ENCODE data around the gene LRRC8E.
"Not testable (repeated sequence)": the region's sequence is repeated elsewhere in the genome, so short reads cannot be mapped to it uniquely, and the experiment has no call there.

LRRC8E gene

DNA sequence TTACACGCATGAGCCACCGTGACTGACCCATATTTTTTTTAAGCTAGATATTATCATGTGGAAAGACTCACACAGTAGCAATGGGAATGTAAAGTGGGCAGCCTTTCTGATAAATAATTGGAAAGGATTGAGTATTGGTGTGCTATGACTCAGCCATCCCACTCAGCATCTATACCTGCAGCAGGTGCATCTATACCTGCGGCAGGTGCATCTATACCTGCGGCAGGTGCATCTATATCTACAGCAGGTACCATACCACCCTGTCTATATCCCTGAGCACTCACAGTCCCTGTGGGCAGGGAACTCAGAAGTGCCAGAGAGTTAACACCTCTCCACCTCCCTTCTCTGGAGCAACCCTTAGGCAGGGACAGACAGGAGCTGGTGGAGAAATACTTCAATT lies 5.2 kb upstream of the LRRC8E start:
- no peak overlapping the region for H3K4me3 ChIP-seq (ENCODE audit: low read depth, low read length)
- TF ChIP-seq, protein P1, sequence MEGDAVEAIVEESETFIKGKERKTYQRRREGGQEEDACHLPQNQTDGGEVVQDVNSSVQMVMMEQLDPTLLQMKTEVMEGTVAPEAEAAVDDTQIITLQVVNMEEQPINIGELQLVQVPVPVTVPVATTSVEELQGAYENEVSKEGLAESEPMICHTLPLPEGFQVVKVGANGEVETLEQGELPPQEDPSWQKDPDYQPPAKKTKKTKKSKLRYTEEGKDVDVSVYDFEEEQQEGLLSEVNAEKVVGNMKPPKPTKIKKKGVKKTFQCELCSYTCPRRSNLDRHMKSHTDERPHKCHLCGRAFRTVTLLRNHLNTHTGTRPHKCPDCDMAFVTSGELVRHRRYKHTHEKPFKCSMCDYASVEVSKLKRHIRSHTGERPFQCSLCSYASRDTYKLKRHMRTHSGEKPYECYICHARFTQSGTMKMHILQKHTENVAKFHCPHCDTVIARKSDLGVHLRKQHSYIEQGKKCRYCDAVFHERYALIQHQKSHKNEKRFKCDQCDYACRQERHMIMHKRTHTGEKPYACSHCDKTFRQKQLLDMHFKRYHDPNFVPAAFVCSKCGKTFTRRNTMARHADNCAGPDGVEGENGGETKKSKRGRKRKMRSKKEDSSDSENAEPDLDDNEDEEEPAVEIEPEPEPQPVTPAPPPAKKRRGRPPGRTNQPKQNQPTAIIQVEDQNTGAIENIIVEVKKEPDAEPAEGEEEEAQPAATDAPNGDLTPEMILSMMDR (IDR thresholded peaks at IDR 0.05; ENCODE audit: borderline replicate concordance, insufficient read depth, low read depth, low read length): no peak

- TF ChIP-seq, protein P1 (IDR thresholded peaks at IDR 0.05; ENCODE audit: borderline replicate concordance, insufficient read depth, low read depth, low read length): no peak
- H3K4me3 ChIP-seq (ENCODE audit: low read depth, low read length): no peak overlapping the region
Measured at GRCh38 chr19:7883796-7884570, 4.3 kb upstream of the LRRC8E start.

DNA sequence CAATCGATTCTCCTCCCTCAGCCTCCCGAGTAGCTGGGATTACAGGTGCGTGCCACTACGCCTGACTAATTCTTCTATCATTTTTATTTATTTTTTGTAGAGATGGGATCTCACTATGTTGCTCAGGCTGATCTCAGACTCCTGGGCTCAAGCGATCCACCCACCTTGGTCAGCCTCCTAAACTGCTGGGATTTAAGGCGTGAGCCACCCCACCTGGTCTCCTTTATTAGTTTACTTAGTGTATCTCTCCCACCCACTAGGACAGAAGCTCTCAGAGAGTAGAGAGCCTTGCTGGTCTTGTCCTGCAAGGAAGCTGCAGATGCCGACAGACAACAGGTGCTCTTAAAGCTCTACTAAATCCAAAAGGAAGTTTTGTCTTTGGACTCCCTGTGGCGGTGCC lies 2.5 kb upstream of the LRRC8E start:
- H3K4me3 ChIP-seq (ENCODE audit: low read depth, low read length): no peak overlapping the region
- TF ChIP-seq, protein P1 (IDR thresholded peaks at IDR 0.05; ENCODE audit: borderline replicate concordance, insufficient read depth, low read depth, low read length): no peak

DNA sequence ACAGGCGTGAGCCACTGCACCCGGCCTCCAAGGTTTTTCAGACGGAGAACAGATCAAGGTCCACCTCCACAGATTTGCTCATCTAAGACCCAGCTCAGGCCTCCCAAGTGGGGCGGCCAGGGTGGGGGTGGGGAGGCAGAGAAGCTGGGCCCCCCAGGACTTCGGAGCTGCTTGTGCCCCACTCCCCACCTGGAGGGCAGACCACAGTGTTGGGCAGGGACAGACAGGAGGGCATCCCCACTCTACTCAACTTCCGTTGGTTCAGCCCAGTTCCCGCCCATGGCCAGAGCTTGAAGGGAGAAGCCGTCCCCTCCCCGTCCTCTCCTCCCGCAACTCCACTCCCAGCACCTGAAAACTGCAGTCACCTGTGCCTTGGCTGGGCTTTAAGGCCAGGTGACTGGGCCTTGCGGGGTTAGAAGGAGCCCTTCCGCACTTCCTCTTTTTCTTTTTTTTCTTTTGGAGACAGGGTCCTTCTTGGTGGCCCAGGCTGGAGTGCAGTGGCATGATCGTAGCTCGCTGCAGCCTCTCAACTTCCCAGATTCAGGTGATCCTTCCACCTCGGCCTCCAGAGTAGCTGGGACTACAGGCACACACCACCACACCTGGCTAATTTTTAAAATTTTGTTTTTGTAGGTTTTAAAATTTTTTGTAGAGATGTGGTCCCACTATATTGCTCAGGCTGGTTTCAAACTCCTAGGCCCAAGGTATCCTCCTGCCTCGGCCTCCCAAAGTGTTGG lies 734 bp upstream of the LRRC8E start:
- TF ChIP-seq, protein P1 (IDR thresholded peaks at IDR 0.05; ENCODE audit: borderline replicate concordance, insufficient read depth, low read depth, low read length): no peak
- H3K4me3 ChIP-seq (ENCODE audit: low read depth, low read length): no peak overlapping the region

DNA sequence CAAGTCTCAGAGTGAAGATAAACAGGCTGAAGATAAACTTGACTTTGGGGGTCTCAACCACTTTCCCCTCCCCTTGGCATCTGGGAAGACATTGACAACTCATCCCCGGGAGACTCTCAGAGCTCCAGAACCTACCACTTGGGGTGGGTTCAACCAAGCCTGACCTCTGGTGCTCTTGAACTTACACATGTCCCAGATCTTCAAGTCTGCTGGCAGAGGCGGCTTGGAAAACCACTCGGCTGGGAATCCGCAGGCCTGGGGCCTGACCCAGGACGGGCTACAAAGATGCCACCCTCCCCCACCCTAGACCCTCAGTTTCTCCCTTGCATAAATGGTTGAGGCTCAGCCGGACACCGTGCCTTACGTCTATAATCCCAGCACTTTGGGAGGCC lies 512 bp downstream of the LRRC8E start:
- no peak overlapping the region for H3K4me3 ChIP-seq (ENCODE audit: low read depth, low read length)
- TF ChIP-seq, protein P1 (IDR thresholded peaks at IDR 0.05; ENCODE audit: borderline replicate concordance, insufficient read depth, low read depth, low read length): no peak

- not testable (repeated sequence) for H3K4me3 ChIP-seq (ENCODE audit: low read depth, low read length)
Measured at GRCh38 chr19:7893362-7894101, 5.2 kb downstream of the LRRC8E start.

DNA sequence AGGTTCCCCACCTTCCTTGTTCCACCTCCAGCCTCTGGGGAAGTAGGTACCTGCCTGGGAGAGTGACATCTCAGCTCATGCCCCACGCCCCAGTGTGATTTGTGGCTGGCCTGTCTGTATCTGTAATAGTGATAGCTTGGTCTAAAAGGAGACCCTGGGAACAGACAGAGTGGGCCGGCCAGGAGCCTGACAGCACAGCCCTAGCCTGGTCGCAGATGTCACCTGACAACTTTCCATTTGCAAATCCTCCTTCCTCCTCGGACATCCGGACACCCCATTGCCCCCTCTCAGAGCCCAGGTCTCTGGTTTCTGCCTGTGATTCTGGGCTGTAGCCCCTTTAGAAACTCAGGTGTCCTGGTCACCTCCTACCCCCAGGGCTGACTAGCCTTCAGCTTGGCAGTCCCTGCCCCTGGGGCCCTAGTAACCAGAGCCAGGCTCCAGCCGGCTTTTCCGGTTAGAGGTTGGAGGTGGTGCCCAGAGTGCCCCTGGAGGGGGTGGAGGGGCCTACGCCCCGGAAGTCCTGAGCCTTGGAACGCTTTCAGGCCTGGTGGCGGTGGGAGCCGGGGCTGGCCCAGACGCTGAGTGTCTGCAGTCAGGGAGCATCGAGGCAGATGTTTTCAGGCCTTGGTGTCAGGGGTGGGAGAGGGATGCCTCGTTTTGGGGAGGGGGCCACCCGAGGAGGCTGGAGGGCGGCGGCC lies 6.5 kb downstream of the LRRC8E start:
- TF ChIP-seq, protein P1 (IDR thresholded peaks at IDR 0.05; ENCODE audit: borderline replicate concordance, insufficient read depth, low read depth, low read length): no peak
- H3K4me3 ChIP-seq (ENCODE audit: low read depth, low read length): no peak overlapping the region
